GM19468 (cell line): ENCODE results near the gene TRERF1.

Source experiments
- ATAC-seq: cut with Tn5 transposase; IDR thresholded peaks from one replicate; pipeline ENCODE4 v1.9.1; 2021; ENCODE audit warnings: mild to moderate bottlenecking, moderate library complexity, moderate number of reproducible peaks; ENCODE audit not compliant: unreplicated experiment; ENCODE audit errors: extremely low read depth

The TRERF1 gene

DNA sequence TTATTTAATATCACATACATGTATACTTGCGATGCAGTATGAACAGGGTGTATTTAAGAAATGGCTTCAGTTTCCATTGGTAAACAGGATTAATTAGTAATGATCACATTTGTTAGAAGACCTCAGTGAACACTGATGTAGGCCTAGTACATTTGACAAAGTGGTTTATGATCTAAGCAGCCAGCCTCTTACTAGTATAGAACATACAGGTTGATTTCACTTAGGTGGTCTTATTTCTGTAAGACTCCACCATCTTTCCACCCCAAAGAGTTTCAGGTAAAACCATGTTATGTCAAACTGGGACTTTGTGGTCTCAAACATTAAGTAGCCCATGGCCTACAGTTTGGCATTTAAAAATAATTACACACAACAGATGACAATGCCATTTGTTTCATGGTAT lies 213.9 kb downstream of the TRERF1 start:
- ATAC-seq = no peak

DNA sequence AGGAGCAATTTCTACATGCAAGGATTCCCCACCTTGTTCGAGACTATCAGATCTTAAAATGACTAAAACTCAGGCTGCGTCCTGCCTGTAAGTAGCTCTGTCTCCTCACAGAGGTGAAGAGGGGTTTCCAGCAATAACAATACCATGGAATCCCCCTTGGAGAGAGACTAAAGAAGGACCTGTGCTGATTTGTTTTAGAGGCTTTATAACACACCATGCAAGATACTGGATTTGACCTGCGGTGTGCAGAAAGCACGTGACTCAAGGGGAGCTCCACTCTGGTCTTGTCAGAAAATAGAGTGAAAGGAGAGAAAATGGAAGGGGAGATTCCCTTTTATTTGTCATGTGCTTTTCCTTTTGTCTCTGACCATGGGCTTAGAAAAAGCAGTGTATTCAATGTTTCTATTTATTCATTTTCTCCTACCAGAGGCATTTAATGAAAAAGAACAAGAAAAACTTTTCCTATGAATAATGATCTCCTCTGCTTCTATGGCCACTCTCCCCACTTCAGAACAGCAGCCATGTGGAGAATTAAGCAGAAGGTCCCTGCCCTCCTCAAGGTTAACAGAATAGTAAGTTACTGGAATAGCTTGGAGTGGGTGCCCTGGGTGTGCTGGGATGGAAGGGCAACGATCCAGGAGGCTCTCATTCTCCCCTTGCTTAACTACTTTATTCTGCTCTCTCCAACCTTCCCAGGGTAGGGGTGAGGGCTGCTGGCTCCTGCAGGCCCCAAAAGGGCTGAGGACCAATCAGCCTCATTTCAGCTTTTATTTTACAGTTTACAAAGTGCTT lies 214.8 kb downstream of the TRERF1 start:
- ATAC-seq = peak; percentile 11

DNA sequence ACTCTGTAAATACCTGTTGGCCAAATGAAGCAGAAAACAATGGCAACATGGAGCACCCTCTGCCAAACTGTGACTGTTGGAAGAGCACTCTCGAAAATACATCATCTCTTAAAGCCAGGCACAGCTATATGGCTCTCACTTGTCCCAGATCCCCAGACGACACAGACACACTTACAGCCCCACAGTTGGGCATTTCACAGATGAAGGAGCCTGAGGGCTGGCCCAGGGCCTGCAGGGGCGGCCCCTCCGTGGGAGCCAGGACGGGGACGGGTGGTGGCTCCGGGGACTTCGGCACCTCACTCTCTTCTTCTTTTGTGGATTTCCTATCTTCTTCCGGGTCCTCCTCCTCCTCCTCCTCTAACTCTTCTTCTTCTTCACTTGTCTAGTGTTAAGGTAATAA lies 215.7 kb downstream of the TRERF1 start:
- no peak for ATAC-seq

DNA sequence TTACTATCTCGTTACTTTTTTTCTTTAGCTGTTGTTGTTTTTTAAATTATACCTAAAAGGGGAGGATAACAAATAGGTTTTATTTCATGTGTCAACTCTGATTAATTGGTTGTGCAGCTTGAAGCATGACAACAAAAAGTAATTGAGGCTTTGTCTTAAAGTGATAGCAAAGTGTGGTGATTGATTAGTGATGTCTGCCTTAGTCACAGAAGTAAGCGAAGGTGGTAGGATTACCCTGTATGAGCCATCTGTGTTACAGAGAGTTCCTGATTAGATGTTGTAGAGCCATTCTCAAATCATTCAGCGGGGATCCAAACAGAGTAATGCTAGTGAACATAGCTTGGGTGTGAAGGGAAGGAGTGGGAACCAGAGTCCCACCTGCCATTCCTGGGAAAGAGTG lies 219.7 kb downstream of the TRERF1 start:
- no peak for ATAC-seq

DNA sequence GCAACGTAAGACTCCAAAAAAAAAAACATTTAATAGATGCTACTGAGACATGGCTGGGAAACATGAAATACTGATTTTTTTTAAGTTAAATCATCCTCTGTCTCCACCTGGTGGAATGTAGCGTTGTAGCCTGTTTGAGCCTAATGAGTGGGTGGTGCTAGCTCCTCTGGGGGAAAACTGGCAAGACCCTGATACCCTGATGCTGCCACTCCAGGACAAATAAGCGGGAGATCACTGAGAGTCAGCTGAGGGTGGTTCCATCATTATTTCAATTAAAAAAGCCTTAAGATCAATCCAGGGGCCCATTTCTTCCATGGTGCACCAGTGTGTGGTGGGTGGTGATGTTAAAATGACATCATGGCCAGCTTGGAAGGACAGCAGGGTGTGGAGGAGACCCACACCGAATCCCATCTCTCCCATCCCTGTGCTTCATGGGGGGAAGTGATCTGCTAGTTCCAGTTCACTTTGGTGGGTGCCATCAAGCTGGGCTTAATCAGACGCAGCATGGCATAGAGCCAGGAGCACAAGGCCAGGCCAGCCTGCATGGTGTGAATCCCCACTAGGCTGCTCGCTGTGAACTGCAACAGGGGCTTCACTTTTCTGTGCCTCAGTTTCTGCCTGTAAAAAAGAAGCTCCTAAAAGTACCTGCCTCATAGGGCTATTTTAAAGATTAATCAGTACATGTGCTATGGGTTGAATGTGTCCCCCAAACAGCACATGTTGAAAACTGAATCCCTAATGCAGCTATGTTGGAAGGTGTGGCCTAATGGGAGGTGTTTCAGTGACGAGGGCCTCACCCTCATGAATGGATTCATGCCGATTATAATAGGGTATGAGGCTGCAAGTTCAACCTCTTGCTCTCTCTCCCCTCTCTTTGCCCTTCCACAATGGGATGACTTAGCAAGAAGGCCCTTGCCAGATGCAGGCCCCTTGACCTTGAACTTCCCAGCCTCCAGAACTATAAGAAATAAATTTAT lies 221.1 kb downstream of the TRERF1 start:
- ATAC-seq = no peak

DNA sequence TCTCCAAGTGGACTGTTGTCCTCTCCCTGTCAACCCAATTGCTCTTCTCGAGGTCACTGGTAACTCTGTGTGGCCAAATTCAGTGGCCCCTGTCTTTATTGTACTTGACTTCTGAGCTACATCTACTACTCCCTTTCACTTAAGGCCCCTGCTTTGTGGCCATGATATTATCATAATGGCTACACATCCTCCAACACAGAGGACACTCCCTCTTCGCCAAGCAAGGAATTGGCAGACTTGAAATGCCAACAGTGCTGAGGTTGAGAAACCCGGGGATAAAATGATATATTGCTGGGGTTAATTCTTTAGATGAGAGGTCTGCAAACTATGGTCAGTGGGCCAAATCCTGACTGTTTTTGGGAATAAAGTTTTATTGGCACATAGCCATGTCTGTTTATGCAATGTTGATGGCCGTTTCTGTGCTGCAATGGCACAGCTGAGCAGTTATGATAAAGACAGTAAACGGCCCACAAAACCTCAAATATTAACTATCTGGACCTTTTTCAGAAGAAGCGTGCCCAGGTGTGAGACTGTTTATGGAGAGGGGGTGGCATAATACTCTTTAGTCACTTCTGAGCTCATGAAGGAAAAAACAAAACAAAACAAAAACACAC lies 222.1 kb downstream of the TRERF1 start:
- ATAC-seq = no peak

DNA sequence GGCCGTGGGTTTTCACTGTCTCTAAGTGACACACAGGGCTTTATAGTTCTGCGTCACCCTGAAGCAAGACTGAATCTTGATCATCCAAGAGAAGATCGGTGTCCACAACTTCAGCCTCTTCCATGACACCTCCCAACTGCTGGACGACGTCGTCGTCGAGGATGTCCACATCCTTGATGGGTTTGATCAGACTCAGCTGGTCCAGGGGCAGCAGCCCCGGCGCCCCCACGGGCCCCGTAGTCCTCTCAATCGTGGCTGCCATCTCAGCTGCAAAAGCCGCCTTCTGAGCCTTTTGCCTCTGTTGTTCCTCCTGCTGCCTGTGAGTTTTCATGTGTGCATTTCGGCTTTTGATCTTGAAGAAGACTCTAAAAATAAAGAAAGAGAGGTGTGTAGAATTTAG lies 223.4 kb downstream of the TRERF1 start:
- ATAC-seq = no peak

DNA sequence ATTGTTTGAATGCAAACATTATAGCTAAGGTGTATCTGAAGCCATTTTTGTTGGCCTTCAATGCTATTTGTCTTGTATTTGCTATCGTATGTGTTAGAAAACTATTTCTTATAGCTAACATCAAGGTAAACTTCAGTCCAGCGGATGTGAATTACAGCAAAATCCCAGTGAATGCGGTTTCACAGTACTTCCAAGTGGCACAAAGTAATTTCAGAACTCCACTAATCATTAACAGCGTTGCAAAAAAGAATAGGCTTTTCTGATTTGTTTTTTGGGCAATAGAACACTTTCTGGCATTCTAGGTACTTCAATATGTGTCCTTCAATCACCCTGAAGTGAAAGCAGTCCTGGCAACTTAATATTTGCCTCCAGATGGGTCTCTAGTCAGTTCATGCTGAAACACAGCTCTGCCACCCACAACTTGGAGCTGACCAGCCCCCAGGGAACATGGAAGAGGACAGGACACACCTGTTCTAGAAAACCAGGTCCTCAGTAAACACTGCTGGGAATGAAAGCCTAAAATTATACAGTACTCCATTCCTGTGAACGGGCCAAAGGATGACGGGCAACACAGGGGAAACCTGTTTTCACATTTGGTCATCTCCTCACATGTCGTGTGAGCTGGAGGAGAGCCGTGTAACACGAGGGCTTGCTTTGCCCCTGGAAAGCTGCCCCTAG lies 224.4 kb downstream of the TRERF1 start:
- no peak for ATAC-seq

DNA sequence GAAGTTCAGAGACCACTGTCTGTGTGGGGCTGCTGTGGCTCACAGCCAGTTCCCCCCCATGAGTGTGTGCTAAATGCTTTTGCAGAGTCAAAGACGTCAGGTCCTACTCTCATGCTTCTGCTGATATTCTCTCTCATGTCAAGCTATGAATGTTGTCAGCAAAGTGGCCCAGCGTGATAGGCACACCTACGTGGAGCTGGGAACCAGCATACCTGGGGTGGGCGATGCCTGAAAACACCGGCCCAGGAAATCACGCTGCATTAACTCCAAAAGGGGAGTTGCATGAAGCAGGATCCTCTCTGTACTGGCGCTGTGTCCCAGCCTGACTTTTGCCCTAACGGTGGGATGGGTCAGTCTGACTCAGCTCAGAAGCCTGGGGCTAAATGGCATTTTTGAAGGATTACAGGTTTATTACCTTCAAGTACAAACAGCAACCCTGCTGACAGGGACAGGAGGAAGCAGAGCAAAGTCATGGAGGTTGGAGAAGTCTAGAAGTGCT lies 225.0 kb downstream of the TRERF1 start:
- no peak for ATAC-seq

DNA sequence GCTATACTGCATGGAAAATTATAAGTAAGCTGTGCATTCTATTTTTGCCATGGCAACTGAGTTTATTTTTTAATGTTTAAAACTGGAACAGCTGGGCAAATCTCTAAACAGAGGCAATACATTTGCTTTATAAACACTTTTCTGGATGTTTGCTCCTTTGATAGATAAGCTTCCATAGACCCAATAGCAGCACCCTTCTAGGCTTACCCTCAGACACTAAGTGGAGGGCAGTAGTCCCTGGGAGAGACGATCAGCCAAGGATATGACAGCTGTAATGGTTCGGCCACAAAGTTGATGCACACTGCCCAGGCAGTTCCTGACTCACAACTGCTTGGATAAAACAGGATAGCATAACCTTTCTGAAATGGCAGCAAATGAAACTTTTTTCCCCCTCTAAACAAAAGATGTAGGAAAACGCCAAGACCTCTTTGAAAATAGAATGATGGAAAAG lies 225.5 kb downstream of the TRERF1 start:
- ATAC-seq = no peak

DNA sequence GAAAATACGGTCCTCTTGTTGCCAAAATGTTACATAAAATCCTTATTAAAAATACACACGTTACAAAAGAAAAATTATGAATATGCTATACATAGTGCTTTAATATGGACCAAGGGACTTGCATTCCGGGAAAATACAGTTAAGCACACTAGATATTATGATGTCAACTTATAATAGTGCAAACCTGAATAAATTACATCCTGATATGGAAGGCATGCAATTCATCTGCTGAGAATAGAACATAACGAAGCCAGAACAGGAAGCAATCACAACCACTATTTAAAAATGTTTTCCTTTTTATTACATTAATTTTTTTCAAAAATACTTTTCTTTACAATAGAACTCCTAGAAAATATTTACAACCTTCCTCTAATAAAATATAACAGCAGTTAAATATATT lies 226.3 kb downstream of the TRERF1 start:
- ATAC-seq = no peak

DNA sequence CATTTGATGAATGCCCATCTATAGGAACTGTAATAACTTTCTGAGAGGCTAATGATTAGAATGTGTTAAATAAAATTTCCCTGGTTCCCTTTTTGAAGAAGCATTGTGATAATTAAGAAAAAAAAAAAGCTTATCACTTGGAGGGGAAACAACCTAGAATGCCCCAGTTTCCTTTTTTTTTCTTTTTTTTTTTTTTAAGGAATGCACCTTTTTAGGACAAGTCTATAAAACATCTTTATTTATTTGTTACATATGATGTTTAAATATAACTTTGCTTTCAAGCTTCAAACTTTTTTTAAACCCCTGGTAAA lies 226.7 kb downstream of the TRERF1 start:
- ATAC-seq = no peak

DNA sequence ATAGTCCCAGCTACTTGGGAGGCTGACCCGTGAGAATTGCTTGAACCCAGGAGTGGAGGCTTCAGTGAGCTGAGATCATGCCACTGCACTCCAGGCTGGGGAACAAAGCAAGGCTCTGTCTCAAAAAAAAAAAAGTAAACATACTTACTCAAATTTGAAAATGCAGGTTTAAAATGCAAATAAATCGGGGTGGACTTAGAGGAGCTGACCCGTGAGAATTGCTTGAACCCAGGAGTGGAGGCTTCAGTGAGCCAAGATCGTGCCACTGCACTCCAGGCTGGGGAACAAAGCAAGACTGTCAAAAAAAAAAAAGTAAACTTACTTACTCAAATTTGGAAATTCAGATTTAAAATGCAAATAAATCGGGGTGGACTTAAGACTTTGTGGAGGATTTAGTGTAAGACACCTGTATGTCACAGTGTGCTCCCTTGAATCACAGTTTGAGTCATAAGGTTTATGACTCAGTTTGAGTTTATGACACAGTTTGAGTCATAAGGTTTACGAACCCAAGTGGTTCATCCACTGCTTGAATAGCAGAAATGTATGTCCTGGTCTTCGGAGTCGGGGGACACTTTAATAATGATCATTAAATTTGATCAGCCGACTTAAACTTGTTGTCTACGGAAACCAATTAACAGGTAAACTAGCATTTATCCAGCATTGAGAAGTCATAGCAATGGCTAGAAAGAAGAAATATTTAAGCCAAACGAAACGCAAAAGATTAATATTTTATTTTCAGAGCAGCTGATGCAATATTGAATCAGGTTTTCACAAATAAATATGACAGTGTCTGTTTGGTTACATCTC lies 227.3 kb downstream of the TRERF1 start:
- ATAC-seq = peak; percentile 61

DNA sequence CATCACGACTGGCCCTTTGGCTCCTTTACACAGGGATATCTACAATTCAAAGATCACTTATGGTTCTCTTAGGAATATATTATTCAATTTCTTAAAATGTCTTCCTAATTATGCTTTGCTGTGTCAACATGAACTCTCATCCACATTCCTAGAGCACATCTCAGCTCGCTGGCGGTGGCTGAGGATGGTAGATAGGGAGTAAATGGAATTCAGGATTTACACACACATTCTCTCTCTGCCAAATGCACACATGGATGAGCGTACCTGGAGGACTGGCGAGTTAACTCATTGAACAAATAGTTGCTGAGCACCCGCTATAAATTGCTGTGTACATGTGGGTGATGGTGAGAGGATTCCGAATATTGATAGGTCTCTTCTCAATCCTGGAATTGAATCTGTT lies 229.3 kb downstream of the TRERF1 start:
- ATAC-seq = no peak

DNA sequence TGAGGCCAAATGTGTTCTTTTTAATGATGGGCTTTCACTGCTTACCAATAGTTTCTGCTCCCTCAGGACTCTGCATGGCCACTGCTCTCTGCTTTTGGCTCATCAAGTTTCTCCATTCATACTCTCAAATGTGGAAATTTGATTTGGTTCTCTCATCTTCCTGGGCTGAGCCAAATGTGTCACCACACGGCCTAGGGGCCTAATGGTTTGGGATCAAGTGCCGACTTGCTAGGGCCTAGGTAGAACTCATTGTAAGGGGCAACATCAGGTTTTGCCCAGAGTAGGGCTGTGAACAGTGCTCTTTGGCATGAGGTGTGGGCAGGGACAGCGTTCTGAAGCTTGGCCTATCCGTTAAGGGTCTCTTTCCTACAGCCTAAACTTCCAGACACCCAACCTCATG lies 230.2 kb downstream of the TRERF1 start:
- no peak for ATAC-seq

DNA sequence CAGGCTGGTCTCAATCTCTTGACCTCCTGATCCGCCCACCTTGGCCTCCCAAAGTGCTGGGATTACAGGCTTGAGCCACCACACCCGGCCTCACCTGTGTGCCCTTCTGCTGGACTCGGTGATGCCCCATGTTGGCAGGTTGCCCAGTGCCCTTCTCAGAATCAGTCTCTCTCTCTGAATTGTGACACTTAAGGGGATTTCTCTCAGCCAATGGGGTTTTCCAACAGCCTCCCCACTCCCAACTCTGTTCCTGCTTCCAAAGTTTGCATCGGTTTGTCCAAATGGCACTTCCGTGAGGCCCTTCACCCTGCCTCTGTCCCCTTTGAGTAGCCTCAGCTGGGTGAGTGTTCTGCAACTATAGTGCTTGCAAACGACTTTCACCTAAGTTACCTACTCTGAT lies 230.9 kb downstream of the TRERF1 start:
- no peak for ATAC-seq

DNA sequence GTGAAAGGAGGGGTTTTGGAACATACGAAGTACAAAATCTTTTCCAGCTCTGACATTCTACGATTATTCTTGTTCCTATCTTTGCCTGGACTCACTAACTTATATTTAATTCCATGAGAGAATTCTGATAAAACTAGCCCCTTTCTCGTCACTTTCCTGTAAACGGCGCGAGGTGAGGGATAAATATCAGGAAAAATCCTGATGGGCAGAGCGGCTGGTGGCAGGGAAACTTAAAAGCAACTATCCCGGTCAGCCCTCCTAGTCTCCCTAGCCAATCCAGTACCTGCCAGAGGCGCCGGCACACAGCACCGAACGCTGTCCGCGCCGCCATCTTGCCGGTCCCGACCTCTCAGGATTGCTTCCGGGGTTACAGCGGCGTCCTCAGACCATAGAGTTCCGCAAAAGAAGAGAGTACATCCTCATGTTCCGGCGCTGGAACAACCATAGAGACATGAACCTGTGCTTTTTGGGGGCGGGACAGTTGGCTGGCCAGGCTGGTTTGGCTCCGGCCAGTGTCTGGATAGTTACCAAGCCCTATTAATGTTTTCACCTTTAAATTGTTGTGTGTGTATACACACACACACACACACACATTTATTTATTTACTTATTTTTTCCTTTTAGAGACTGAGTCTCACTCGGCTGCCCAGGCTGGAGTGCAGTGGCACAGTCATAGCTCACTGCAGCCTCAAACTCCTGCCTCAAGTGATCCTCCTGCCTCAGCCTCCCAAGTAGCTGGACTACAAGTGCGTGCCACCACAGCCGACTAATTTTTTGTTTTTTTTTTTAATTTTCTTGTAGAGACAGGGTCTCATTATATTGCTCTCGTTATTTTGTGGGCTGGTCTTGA lies 234.0 kb downstream of the TRERF1 start, which contains the start of gene MRPS10:
TSS of gene MRPS10 (minus strand) at position 343 of the 849 bp plus-strand sequence. CDS start at position 331, 12 bp downstream.
- ATAC-seq = peak; percentile 80

DNA sequence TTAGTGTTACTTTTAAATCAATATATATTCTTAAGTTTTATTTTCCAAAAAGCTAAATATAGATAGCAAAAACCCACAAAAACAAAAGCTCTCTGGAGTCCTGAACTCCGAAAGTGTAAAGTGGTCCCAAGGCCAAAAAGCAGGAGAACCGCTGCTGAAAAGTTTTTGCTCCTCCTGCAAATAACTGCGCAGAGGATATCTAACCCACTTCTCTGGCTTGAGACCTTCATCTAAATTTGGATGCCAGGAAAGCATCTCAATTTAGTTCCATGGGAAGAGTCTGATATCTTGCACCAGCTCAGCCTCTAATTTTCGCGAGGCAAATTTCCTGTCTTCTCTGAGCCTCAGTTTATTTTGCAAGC lies 234.6 kb downstream of the TRERF1 start:
- ATAC-seq = no peak
